GM18505 (cell line): ENCODE results near the gene PURA.
A peak's percentile ranks its signal among the peaks of the same experiment; 100 is the strongest.

Experiments used
- ATAC-seq: cut with Tn5 transposase; IDR thresholded peaks from one replicate; pipeline ENCODE4 v1.9.1; 2021; ENCODE audit not compliant: unreplicated experiment
- POLR2A ChIP-seq: IDR thresholded peaks from 4 replicates; pipeline ENCODE4 v1.6.1; 2011; ENCODE audit warnings: borderline replicate concordance; ENCODE audit not compliant: insufficient read depth, insufficient read length; ENCODE audit errors: extremely low read depth

The PURA gene

GRCh38 chr5:140114341-140115185, 654 bp downstream of the PURA start:
- ATAC-seq = peak; percentile 26
- TF ChIP-seq POLR2A = peak; percentile 19

DNA sequence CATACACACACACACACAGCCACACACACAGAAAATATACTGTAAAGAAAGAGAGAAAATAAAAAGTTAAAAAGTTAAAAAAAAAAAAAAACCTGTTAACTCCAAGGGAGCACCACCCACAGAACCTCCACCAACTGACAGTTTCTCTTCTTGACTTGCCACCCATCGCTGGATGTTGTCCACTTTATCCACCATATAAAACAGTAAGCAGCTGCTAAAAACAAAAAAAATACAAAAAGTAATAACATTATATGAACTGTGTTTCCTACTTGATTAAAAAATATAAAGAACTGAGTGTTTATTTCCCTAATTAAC, 1.2 kb downstream of the PURA start:
- no peak for TF ChIP-seq POLR2A
- ATAC-seq = no peak

DNA sequence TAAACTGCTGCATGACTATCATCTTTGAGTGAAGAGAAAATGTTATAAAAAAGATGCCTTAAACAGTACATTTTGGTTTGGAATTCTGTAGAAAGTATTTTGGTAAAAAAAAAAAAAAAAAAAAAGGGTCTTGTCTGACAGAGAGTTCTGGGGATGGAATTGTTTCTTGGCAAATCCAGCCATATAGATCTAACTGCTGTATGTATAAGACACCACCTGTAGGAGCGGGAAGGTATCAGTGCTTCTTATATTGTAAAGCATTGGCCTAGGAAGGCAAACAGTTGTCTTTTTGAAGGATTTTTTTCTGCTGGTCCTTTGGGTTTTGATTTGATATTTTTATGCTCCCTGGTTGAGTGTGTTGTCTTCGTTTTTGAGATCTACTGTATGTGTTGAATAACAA, 2.8 kb downstream of the PURA start:
- TF ChIP-seq POLR2A = no peak
- ATAC-seq = no peak

DNA sequence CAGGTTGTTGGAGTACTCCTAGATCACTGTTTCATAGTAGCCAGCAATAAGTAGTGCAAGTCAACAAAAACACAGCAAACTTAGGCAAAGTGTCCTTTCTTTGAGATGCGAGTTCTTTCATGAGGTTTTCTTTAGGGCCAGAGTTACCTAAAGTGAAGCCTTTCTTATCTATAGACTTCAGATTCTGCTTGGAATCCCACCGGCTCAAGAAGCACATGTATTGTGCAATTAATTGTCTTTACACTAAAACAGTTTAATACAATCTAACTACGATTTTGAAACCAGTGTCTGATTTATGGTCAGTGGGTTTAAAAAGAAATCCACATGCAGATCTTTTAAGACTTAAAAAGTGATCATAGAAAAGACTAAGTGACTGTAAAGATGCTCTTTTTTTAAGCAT, 3.6 kb downstream of the PURA start:
- no peak for TF ChIP-seq POLR2A
- no peak for ATAC-seq

DNA sequence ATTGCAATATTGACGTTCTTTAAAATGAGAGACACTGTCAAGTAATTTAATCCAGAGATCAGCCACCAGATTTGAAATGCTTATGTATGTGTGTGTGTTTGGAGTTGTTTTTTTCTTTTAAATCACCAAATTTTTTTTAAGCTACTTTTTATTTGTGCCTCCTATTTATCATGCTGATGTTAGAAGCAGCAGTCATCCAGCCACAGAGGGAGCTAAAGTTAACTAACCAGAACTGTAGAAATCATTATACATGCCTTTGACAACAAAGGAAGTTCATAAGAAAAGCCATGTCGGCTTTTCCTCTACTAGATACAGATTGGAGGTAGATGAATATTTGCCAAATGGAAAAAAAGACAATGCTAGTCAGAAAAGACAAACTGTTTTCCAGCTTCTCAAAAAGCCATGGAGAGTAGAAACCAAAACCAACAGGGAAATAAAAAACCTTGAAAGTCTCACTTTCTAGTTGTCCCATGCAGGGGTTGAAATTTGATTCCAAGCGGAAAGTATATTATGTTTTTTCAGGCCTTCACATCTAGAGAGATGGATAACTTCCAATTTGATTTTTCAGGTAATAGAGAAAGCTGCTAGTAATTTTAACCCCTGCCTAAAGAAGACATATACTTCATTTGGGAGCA, 4.5 kb downstream of the PURA start:
- TF ChIP-seq POLR2A = no peak
- no peak for ATAC-seq

DNA sequence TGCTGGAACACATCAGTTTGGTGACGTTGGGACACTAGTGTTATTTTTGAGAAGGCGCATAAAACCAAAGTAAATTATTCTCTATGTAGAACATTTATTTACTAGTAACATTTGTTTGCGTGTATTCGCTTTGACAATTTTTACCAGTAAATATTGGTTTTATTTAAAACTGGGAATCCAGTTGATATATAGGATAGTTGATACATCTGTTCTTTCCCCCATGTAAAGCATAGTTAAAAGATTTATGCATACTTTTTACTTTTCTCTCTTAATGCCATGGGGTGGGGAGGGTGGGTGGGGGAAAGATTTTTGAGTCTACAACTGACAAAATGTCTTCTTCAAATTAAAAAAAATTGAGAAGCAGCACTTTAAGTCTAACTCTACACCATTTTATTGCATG, 11.7 kb downstream of the PURA start, which contains the start of gene IGIP:
Gene IGIP, plus strand, starts transcription at position 301 of the 400 bp plus-strand sequence. CDS start 2,540 bp downstream, outside the sequence.
- ATAC-seq = no peak
- TF ChIP-seq POLR2A = no peak

DNA sequence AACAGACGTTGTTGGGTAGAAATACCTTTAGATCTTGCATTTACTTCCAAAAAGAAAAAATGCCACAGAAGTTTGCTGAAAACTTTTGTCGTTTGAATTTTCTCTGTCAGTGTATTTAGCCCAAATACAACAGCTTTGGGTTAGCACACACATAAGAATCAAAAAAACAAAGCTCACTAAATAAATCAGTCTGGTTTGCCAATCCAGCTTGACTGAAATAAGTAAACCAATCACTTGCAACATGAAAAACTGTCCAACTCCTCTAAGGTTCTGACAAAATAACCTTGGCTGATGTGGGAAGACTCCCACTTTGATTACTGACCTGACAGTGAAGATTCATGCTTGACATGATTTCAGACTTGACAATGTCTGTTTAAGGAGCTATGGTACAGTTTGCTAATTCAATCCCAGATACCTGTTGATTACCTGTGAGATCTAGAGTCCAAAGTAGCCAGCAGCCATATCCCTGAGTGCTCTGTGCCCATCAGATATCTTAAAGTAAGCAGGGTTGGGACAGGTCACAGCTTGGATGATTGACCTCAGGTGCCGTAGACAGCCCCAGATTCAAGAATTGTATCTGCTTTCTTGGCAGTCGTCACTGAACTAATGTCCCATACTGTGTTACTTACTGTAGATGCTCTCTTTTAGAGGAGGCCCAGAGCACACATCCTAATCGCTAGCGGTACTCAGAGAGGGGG, 12.6 kb downstream of the PURA start:
- TF ChIP-seq POLR2A = no peak
- ATAC-seq = no peak

DNA sequence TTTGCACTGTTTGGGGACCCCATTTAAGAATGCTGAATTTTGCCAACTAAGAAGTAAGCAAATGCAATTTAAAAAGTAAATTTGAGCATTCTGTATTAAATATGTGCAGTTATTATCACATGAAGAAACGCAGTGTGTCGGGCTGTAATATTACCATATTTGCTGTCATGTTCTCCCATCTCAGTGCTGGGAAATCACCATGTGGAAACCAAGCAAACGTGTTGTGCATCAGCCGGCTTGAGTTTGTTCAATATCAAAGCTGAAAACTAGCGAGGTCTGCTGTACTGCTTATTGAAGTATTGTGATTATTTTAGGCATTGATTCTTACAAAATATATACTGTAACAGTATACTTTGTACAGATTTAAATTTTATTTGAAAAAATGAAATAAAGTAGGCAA, 14.5 kb downstream of the PURA start:
- no peak for TF ChIP-seq POLR2A
- no peak for ATAC-seq

DNA sequence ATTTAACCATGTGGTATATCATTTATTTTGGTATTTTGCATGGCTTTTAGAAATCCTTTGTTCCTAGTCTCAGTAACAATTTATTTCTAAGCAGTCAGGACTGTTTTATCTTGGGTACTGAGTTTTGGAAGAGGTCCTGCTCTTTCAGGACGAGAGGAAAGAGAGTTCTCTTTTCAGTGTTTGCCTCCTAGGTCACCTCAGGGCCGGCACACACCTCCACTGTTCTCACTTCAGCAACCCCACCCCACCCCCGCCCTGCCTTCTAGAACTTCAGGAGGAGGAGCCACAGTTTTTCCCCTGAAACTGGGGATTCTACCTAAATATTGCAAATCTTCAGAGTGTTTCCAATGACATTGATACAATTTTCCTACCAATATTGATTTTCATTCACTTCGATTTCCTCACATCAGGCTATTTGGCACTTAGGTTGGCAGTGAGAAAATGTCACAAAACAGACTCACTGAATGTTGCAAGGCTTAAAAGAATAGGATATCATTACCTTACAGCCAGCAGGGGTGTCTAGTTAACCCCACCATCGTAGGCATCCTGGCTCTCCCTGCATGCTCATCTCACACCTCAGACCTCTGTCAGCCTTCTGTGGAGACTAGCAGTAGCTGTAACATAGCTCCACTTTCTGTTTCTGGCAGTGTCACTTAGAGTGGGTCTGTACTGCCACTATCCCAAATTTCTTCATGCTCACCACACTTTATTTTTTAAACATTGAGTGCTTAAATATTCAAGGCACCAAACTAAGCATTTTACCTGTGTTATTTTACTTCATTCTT, 17.2 kb downstream of the PURA start:
- ATAC-seq = no peak
- no peak for TF ChIP-seq POLR2A

DNA sequence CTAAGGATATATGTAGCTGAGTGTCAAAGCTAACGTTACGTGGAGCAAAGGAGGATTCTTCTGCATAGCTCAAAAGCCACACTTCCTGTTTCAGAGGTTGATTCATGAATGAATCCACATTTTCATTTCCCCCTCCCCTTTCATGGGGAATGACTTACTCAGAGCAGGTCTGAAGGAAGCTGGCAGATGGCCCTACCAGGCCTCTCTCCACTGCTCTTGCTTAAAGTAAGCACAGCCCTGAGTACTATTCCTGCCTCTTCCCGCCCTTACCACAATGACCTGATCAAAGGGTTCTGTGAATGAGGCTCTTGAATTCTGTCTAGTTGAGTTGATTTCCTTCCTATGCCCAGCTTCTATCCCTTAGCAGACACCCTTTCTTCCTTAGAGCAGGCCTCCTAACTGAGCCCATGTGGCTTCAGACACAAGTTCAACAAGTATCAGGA, 18.1 kb downstream of the PURA start:
- ATAC-seq = no peak
- no peak for TF ChIP-seq POLR2A

GRCh38 chr5:140133514-140134167, 19.7 kb downstream of the PURA start:
- ATAC-seq = no peak
- TF ChIP-seq POLR2A = no peak

DNA sequence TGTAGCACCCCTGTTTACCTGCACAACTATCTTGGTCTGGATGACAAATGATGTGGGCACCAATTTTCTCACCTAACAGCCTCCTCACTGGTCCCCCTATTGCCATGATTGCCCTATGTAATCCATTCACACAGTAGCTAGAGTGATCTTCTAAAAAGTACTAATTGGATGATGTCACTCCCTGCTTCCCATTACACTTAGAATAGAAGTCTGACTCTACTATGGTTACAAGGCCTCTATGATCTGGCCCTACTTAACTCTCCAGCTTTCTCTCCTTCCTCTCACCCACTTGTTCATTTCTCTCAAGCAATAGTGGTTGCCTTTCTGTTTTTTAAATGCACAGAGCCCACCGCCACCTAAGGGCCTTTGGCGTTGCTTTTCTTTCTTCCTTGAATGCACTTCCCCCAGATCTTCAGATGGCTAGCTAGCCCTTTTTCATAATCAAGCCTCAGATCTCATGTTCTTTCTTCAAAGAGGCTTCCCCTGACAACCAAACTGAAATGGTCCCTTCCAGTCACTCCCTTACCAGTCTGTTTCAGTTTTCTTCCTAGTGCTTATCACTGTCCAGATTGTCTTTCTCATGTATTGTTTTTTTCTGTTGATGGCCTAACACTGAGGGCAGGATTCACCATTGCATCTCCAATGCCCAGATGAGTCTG, 20.5 kb downstream of the PURA start:
- no peak for TF ChIP-seq POLR2A
- ATAC-seq = no peak

GRCh38 chr5:140135127-140135526, 21.2 kb downstream of the PURA start:
- ATAC-seq = no peak
- no peak for TF ChIP-seq POLR2A

DNA sequence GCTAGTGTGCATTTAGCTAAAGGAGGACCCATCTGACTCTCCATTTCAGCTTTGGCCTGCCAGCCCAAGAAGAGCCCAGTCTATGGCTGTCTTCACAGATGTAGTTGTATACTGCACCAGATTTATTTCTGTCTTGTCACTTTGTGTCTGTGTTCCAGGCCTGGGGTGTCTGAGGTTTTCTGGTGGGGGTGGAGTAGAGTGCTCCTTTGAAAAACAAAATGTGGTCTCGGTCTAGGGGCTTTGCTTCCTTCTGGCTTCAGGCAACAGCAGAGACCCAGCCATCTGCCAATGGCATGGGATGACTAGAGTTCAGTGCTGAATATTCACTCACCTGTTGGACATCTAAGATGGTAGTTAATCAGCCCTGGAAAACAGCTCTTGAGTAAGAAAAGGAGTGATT, 22.7 kb downstream of the PURA start:
- TF ChIP-seq POLR2A = no peak
- ATAC-seq = no peak
